Colonic mucosa (tissue), 4 donors: Measurements from ENCODE around the gene ATP1A3. TPM values are rescaled to one million over a fixed set of nuclear protein-coding genes. Genes with fewer than 3 reads are reported as not detected.
"Not testable (repeated sequence)": the region's sequence is repeated elsewhere in the genome, so short reads cannot be mapped to it uniquely, and the experiment has no call there.

Source experiments
- DNase-seq: peaks from one replicate; pipeline ENCODE4 v3.0.0-alpha.2; 2020
- H3K27ac ChIP-seq: fragments of 200-600 bp; one replicate; pipeline ENCODE4 v1.8.0; 2021
- H3K27me3 ChIP-seq: fragments of 200-600 bp; one replicate; pipeline ENCODE4 v1.8.0; 2021
- H3K36me3 ChIP-seq: fragments of 200-600 bp; one replicate; pipeline ENCODE4 v1.8.0; 2021
- H3K4me1 ChIP-seq: fragments of 200-600 bp; one replicate; pipeline ENCODE4 v1.8.0; 2021; ENCODE audit warnings: mild to moderate bottlenecking
- H3K4me3 ChIP-seq: fragments of 200-600 bp; one replicate; pipeline ENCODE4 v1.8.0; 2021
- H3K9ac ChIP-seq, 2 donors: one replicate each; pipeline ENCODE4 v1.7.0; 2013; ENCODE audit warnings: control low read depth in 2 of 2, low read depth in 2 of 2, low read length in 2 of 2
- H3K9me3 ChIP-seq: fragments of 200-600 bp; one replicate; pipeline ENCODE4 v1.8.0; 2021
- intact Hi-C: fragments of 100-400 bp; cut with DNase I; formaldehyde crosslinking; loops from one replicate; pipeline ENCODE4 v1.14.1; 2022
- total RNA-seq, 2 donors: library from RNA; stranded (reverse); fragmentation: NEBNext Ultra II Directional in 1 of 2; extraction: Animal tissue kit (Norgen Biotek cat#: 25700) in 1 of 2; gene quantifications; one replicate each; pipeline ENCODE4 v1.2.1, GENCODE V29; 2021
- TF ChIP-seq, protein P1 (sequence below): fragments of 200-600 bp; IDR thresholded peaks from one replicate; pipeline ENCODE4 v1.8.0; 2022; ENCODE audit warnings: antibody characterized with exemption, mild to moderate bottlenecking
- donor health status: healthy.
- donor health status: DM: no; HTN: no; CAD: no.
- donor health status: DM: no; HTN: no; CAD: no.

ATP1A3 gene
- total RNA-seq, 2 donors from 2014 or later: 0.35 to 1.9 TPM

DNA sequence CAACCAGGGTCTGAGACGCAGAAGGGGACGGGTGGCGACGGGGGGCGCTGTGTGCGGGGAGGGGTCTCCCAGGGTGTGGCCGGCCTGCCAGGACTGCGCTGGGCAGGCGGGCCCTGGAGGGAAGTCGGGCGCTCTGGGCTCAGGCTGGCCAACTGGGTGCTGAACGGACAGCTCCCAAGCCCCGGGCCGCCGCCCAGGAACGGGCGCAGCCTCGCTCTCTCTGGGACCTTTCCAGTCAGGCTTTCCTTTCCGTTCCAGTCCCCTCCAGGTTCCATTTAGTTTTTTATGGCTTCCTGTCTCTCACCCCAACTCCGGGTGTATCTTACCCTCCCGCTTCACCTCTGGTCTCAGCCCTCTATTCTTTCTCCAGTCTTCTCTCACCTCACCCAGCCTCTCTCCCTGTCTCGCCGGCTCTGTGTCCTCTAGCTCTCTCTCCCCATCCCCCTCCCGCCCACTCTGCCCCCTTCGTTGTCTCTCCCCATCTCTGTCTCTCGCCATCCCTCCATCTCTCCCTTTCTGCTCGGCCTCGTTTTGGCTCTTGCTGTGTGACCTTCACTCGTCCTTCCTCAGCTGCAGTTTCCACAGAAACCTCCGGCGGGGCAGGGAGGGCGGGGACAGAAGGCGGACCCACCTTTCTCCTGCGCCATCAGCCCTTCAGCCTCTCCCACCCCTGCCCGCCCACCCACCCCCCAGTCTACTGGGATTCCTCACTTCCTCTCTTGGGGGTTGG, 3.3 kb upstream of the ATP1A3 start:
- Histone ChIP-seq H3K9me3 (no peaks in the 10 kb centered on the region), H3K36me3 (no peaks in the 10 kb centered on the region), H3K27me3 (peaks cover 43% of the 10 kb centered on the region), H3K4me1 (no peaks in the 10 kb centered on the region), H3K4me3 (no peak overlapping the region), H3K27ac (no peak overlapping the region), H3K9ac (no peak overlapping the region)
- intact Hi-C loops: no loop called here
- TF ChIP-seq, protein P1, sequence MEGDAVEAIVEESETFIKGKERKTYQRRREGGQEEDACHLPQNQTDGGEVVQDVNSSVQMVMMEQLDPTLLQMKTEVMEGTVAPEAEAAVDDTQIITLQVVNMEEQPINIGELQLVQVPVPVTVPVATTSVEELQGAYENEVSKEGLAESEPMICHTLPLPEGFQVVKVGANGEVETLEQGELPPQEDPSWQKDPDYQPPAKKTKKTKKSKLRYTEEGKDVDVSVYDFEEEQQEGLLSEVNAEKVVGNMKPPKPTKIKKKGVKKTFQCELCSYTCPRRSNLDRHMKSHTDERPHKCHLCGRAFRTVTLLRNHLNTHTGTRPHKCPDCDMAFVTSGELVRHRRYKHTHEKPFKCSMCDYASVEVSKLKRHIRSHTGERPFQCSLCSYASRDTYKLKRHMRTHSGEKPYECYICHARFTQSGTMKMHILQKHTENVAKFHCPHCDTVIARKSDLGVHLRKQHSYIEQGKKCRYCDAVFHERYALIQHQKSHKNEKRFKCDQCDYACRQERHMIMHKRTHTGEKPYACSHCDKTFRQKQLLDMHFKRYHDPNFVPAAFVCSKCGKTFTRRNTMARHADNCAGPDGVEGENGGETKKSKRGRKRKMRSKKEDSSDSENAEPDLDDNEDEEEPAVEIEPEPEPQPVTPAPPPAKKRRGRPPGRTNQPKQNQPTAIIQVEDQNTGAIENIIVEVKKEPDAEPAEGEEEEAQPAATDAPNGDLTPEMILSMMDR: no peak
- DNase-seq: peak; percentile 28

DNA sequence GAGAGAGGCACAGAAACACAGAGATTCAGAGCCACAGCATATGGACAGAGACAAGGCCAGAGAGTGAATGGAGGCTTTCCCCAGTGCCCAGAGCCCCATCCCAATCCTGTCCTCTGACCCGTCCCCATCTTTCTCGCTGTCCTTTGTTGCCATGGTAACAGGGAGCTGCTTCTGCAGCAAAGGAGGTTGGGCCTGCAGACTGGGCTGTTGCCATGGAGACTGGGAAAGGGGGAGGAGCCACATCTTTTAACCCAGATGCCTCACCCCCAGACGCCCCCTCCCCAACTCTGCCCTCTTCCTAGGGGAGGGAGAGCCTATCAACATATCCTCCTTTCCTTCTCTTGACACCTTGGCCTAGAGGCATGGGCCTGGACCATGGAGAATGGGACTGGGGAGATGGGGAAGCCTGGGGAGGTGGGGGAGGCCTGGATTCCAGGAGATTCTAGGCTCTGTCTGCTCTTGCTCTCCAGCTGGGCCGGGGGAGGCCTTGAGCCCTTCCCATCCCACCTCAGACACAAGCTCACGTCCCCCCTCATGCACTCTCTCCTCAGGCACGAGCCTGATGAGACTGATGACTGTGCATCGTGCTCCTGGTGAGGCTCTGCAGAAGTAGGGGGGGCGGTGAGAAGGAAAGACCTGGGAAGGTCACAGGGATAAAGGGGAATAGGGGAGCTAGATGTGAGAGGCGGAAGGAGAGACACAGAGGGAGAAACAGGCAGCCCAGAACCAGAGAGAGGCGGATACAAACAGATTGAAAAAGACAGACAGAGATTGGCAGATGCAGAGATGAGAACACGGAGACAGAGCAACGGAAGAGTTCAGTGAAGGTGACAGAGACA, 2.1 kb upstream of the ATP1A3 start:
- DNase-seq: no peak
- Histone ChIP-seq H3K4me1 (no peaks in the 10 kb centered on the region), H3K36me3 (no peaks in the 10 kb centered on the region), H3K27ac (no peak overlapping the region), H3K27me3 (peaks cover 43% of the 10 kb centered on the region), H3K4me3 (no peak overlapping the region), H3K9ac (no peak overlapping the region), H3K9me3 (no peaks in the 10 kb centered on the region)
- intact Hi-C loops: no loop called here
- TF ChIP-seq, protein P1: no peak

DNA sequence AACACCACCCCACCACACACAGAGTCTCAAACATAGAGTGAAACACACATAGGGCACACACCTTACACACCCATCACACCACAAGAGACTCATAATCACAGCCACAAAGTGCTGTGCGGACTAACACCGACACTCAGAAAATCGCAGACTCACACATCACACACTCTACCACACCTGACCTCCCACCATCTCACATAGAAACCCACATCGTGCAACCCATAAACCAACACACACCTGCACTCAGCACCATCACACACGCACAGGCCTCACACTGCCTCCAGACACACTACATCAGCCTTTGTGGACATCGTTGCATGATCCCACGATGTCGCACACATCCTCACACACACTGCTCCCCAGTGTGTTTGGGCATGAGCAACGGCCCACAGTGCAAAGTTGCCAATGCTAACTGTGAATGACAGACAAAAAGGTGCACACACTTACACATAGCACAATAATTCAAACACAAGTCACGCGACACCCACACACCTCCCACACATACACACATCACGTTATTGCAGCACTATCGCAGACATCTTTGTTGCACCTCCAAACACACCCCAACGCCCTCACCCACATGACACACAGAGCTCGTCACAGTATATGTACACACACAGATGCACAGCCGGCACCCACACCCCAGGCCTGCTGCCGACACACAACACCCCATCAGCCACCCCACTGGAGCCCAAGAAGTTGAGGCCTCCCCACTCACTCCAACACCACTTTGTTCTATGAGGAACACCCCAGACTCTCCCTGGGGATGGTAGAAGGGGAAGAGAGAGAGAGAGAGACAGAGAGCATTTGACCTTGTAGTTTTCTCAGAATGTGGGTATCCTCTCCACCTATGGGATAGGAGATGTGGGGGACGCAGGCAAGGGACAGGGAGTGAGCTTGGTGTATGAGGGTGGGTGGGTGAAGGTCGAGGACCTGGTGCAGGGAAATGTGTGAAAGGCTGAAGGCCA, 1.2 kb upstream of the ATP1A3 start:
- peaks cover 36% of the 10 kb centered on the region for H3K27me3 ChIP-seq
- H3K4me1 ChIP-seq: no peaks in the 10 kb centered on the region
- H3K27ac ChIP-seq: no peak overlapping the region
- no peak overlapping the region for H3K4me3 ChIP-seq
- no peak overlapping the region for H3K9ac ChIP-seq
- DNase-seq: no peak
- H3K36me3 ChIP-seq: no peaks in the 10 kb centered on the region
- H3K9me3 ChIP-seq: no peaks in the 10 kb centered on the region
- TF ChIP-seq, protein P1: no peak
- intact Hi-C loops: no loop called here

DNA sequence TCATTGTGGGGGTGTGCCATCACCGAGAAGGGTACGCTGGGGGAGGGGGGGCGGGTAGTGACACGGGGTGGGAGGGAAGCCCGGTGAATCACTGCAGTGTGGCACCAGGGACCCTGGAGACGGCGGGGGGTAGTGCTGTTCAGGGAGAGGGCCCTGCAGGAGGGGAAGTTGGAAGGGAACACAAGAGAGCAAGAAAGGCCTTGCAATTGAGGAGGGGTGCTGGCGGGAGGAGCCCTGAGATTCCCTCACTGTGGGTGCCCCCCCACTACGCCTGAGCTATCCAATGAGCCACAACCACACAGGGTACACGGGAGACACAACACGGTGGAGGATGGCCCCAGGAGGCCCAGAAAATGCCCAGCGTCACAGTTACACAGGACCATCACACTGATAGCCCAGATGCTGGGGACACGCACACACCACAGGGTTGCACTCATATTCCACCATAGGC, 516 bp upstream of the ATP1A3 start:
- Histone ChIP-seq H3K27ac (no peak overlapping the region), H3K36me3 (no peaks in the 10 kb centered on the region), H3K4me1 (no peaks in the 10 kb centered on the region), H3K4me3 (no peak overlapping the region), H3K9me3 (no peaks in the 10 kb centered on the region), H3K27me3 (peaks cover 29% of the 10 kb centered on the region), H3K9ac (no peak overlapping the region)
- TF ChIP-seq, protein P1: no peak
- intact Hi-C loops: no loop called here
- no peak for DNase-seq

DNA sequence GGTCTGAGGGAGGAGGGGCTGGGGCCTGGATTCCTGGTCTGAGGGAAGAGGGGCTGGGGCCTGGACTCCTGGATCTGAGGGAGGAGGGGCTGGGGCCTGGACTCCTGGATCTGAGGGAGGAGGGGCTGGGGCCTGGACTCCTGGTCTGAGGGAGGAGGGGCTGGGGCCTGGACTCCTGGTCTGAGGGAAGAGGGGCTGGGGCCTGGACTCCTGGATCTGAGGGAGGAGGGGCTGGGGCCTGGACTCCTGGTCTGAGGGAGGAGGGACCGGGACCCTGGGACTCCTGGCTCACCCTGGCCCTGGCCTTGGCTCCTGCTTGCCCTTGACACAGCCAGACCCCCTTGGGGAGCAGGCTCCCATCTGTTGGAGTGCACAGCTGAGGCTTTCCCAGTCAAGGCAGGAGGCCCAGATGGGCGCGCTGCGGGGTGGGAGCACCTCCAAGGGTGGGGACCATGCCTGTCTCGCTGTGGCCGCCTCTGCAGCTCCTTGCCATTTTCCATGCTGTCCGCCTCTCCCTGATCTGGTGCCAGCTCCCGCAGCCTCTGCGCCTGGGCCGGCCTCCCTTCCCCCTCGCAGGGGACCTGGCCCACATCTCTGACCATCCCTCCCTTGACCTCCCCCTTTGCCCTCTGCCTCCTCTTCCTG, 2.0 kb downstream of the ATP1A3 start:
- peaks cover 12% of the 10 kb centered on the region for H3K27me3 ChIP-seq
- H3K27ac ChIP-seq, H3K4me3 ChIP-seq, H3K36me3 ChIP-seq, H3K9ac ChIP-seq, intact Hi-C loops, H3K4me1 ChIP-seq, H3K9me3 ChIP-seq, DNase-seq: not testable (repeated sequence)
